ENCODE measurements around the gene MGMT. TPM values are rescaled to one million over a fixed set of nuclear protein-coding genes. Genes with fewer than 3 reads are reported as not detected.

Gene MGMT
- polyA plus RNA-seq, 1 donor from 2014 or later: 0.94 TPM

DNA sequence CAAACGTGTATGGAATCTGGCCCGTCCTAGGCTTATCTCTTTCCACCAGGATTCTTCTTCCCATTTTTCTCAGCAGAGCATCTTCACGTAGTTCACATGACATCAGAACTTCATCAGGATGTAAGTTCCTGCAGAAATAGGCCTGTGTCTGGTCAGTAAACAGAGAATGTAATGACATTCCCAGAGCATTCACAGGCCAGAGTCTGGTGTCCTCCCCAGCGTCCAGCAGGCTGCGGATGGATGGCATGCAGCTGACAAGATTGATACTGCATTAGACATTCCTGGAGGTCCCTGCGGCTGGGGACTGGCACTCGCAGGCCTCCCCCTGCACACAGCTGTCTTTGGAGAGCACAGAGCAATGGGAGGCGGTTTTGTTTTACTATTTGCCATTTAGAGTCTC is 28.7 kb downstream of the MGMT start:
- no peak overlapping the region for H3K4me2 ChIP-seq (ENCODE audit: low read length)
- H2AFZ ChIP-seq (ENCODE audit: low read depth, low read length): no peak overlapping the region
- H3K9me3 ChIP-seq (ENCODE audit: low read length): peaks cover 11% of the 10 kb centered on the region
- no peaks in the 10 kb centered on the region for H3F3A ChIP-seq (ENCODE audit: insufficient read depth, low read length, poor library complexity, severe bottlenecking)
- H4K20me1 ChIP-seq (ENCODE audit: insufficient read depth): no peaks in the 10 kb centered on the region
- H3K27ac ChIP-seq (ENCODE audit: low read length): no peak overlapping the region
- H3K9ac ChIP-seq (ENCODE audit: low read length): no peak overlapping the region
- no peaks in the 10 kb centered on the region for H3K9me2 ChIP-seq (ENCODE audit: insufficient read depth, low read length)
- H3K4me3 ChIP-seq (ENCODE audit: low read length): no peak overlapping the region
- H3K79me2 ChIP-seq (replicated peaks; ENCODE audit: insufficient read depth, low read length): no peaks in the 10 kb centered on the region
- TF ChIP-seq POLR2AphosphoS5 (IDR thresholded peaks at IDR 0.05) (no peak), EZH2 (IDR thresholded peaks at IDR 0.05; ENCODE audit: borderline replicate concordance, insufficient read depth, low read length, poor library complexity, severe bottlenecking) (no peak), TAF1 (IDR thresholded peaks at IDR 0.05; ENCODE audit: low read depth) (no peak), CTCF (IDR thresholded peaks at IDR 0.05; ENCODE audit: poor library complexity, severe bottlenecking) (no peak), SMC3 (conservative IDR thresholded peaks at IDR 0.05; ENCODE audit: poor library complexity) (no peak), EP300 (conservative IDR thresholded peaks at IDR 0.05; ENCODE audit: poor library complexity, severe bottlenecking) (no peak), RAD21 (conservative IDR thresholded peaks at IDR 0.05) (no peak), MXI1 (conservative IDR thresholded peaks at IDR 0.05; ENCODE audit: poor library complexity, severe bottlenecking) (no peak)
- TF ChIP-seq, protein P1, sequence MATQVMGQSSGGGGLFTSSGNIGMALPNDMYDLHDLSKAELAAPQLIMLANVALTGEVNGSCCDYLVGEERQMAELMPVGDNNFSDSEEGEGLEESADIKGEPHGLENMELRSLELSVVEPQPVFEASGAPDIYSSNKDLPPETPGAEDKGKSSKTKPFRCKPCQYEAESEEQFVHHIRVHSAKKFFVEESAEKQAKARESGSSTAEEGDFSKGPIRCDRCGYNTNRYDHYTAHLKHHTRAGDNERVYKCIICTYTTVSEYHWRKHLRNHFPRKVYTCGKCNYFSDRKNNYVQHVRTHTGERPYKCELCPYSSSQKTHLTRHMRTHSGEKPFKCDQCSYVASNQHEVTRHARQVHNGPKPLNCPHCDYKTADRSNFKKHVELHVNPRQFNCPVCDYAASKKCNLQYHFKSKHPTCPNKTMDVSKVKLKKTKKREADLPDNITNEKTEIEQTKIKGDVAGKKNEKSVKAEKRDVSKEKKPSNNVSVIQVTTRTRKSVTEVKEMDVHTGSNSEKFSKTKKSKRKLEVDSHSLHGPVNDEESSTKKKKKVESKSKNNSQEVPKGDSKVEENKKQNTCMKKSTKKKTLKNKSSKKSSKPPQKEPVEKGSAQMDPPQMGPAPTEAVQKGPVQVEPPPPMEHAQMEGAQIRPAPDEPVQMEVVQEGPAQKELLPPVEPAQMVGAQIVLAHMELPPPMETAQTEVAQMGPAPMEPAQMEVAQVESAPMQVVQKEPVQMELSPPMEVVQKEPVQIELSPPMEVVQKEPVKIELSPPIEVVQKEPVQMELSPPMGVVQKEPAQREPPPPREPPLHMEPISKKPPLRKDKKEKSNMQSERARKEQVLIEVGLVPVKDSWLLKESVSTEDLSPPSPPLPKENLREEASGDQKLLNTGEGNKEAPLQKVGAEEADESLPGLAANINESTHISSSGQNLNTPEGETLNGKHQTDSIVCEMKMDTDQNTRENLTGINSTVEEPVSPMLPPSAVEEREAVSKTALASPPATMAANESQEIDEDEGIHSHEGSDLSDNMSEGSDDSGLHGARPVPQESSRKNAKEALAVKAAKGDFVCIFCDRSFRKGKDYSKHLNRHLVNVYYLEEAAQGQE (IDR thresholded peaks at IDR 0.05; ENCODE audit: borderline replicate concordance): no peak
- no peaks in the 10 kb centered on the region for H3K36me3 ChIP-seq (ENCODE audit: insufficient read depth, low read length)
- H3K27me3 ChIP-seq (ENCODE audit: insufficient read depth, low read depth, low read length): no peaks in the 10 kb centered on the region

DNA sequence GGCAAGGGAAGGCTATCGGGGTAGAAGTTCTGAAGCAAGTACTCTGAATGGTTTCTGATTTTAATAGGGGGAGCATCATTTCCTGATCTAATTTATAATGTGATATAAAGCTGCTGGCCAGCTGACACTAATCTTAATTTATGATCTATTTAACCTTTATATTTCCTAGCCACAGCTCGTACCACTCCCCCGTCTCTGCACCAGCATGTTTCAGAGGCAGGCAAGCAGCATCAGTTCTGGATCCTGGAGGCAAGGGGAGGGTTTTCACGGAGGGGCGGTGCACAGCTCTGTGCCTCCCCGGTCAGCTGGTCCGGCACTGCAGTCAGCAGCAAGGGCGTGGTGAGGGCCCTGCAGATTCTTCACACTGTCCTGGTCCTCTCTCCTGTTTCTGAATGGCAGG is 30.0 kb downstream of the MGMT start:
- H3K9ac ChIP-seq (ENCODE audit: low read length): no peak overlapping the region
- H3K27me3 ChIP-seq (ENCODE audit: insufficient read depth, low read depth, low read length): no peaks in the 10 kb centered on the region
- H3K79me2 ChIP-seq (replicated peaks; ENCODE audit: insufficient read depth, low read length): no peaks in the 10 kb centered on the region
- no peaks in the 10 kb centered on the region for H4K20me1 ChIP-seq (ENCODE audit: insufficient read depth)
- H3K4me2 ChIP-seq (ENCODE audit: low read length): no peak overlapping the region
- H3K27ac ChIP-seq (ENCODE audit: low read length): no peak overlapping the region
- H3K4me3 ChIP-seq (ENCODE audit: low read length): no peak overlapping the region
- no peak overlapping the region for H2AFZ ChIP-seq (ENCODE audit: low read depth, low read length)
- no peaks in the 10 kb centered on the region for H3K9me2 ChIP-seq (ENCODE audit: insufficient read depth, low read length)
- no peaks in the 10 kb centered on the region for H3K36me3 ChIP-seq (ENCODE audit: insufficient read depth, low read length)
- peaks cover 8% of the 10 kb centered on the region for H3K9me3 ChIP-seq (ENCODE audit: low read length)
- TF ChIP-seq SMC3 (conservative IDR thresholded peaks at IDR 0.05; ENCODE audit: poor library complexity) (no peak), EZH2 (IDR thresholded peaks at IDR 0.05; ENCODE audit: borderline replicate concordance, insufficient read depth, low read length, poor library complexity, severe bottlenecking) (no peak), TAF1 (IDR thresholded peaks at IDR 0.05; ENCODE audit: low read depth) (no peak), CTCF (IDR thresholded peaks at IDR 0.05; ENCODE audit: poor library complexity, severe bottlenecking) (no peak), EP300 (conservative IDR thresholded peaks at IDR 0.05; ENCODE audit: poor library complexity, severe bottlenecking) (no peak)
- TF ChIP-seq, protein P1 (IDR thresholded peaks at IDR 0.05; ENCODE audit: borderline replicate concordance): no peak
- no peaks in the 10 kb centered on the region for H3F3A ChIP-seq (ENCODE audit: insufficient read depth, low read length, poor library complexity, severe bottlenecking)

Data from neural cell (in vitro differentiated cells).